Sigmoid colon (tissue), 7 donors: Measurements from ENCODE around the gene TMOD1. TPM values are rescaled to one million over a fixed set of nuclear protein-coding genes. Genes with fewer than 3 reads are reported as not detected.

Source experiments
- DNase-seq: peaks from one replicate; pipeline ENCODE4 v3.0.0-alpha.2; 2019
- H3K27ac ChIP-seq, 4 donors: fragments of 200-600 bp; sonication (generic); one replicate each; pipeline ENCODE4 v1.5.1; 2016 to 2019; ENCODE audit warnings: mild to moderate bottlenecking in 1 of 4
- H3K27me3 ChIP-seq, 3 donors: fragments of 200-600 bp; sonication (generic); one replicate each; pipeline ENCODE4 v1.5.1; 2019; ENCODE audit warnings: mild to moderate bottlenecking in 1 of 3
- H3K36me3 ChIP-seq, 4 donors: fragments of 200-600 bp; sonication (generic); one replicate each; pipeline ENCODE4 v1.5.1; 2016 to 2019
- H3K4me1 ChIP-seq, 4 donors: fragments of 200-600 bp; sonication (generic); one replicate each; pipeline ENCODE4 v1.5.1; 2017 to 2019
- H3K4me3 ChIP-seq, 4 donors: fragments of 200-600 bp; sonication (generic); one replicate each; pipeline ENCODE4 v1.5.1; 2017 to 2019; ENCODE audit warnings: mild to moderate bottlenecking in 2 of 4, moderate library complexity in 1 of 4
- H3K9me3 ChIP-seq, 4 donors: fragments of 200-600 bp in 3 of 4; sonication (generic) in 3 of 4; one replicate each; pipeline versions ENCODE4 v1.5.1 to v1.6.1; 2013 to 2019
- CTCF ChIP-seq, 4 experiments: fragments of 450-650 bp in 3 of 4; fragments of 200-600 bp in 1 of 4; IDR thresholded peaks; one replicate each; pipeline ENCODE4 v1.5.1; 2016 to 2019; ENCODE audit warnings: antibody characterized with exemption in 4 of 4, mild to moderate bottlenecking in 3 of 4, moderate library complexity in 2 of 4
- EP300 ChIP-seq, 4 donors: sonication (generic); formaldehyde crosslinking; IDR thresholded peaks; one replicate each; pipeline ENCODE4 v1.6.1; 2017; ENCODE audit warnings: antibody characterized with exemption in 4 of 4
- POLR2A ChIP-seq, 2 donors: fragments of 450-650 bp; IDR thresholded peaks; one replicate each; pipeline ENCODE4 v1.6.1; 2016; ENCODE audit warnings: antibody characterized with exemption in 2 of 2, mild to moderate bottlenecking in 2 of 2, moderate library complexity in 2 of 2
- POLR2AphosphoS5 ChIP-seq, 4 donors: sonication (generic); formaldehyde crosslinking; IDR thresholded peaks; one replicate each; pipeline ENCODE4 v1.6.1; 2017; ENCODE audit warnings: antibody characterized with exemption in 4 of 4
- WGBS, 2 donors: extraction: QIAGEN DNeasy Blood & Tissue Kit; methylation state at CpG; one replicate each; pipeline ENCODE4 v1.1.7; 2013; 5-methylcytosine and 5-hydroxymethylcytosine counted together
- intact Hi-C: fragments of 100-400 bp; cut with DNase I; formaldehyde crosslinking; loops from one replicate; pipeline ENCODE4 v1.15.1; 2023
- polyA plus RNA-seq, 3 donors: library from polyadenylated mRNA; stranded (reverse); fragments of 200-250 nt; gene quantifications; one replicate each; pipeline ENCODE4 v1.2.3, GENCODE V29; 2013
- total RNA-seq, 4 donors: library from RNA; depleted of rRNA; stranded (reverse); fragments of >200 nt; gene quantifications; one replicate each; pipeline ENCODE4 v1.1.0, GENCODE V29; 2016
- donor health status: healthy with polysubstance abuse.
- donor health status: Bipolar disorder and iron deficiency.
- donor health status: healthy.

The TMOD1 gene
- total and polyA plus RNA-seq, 7 donors = 1.6 to 56.8 (median 28.5) TPM

GRCh38 chr9:97640325-97640724, 138.9 kb downstream of the TMOD1 start:
- TF ChIP-seq EP300 (IDR thresholded peaks at IDR 0.05) = no peak
- TF ChIP-seq POLR2AphosphoS5 (IDR thresholded peaks at IDR 0.05) = no peak
- TF ChIP-seq POLR2A (IDR thresholded peaks at IDR 0.05) = no peak
- TF ChIP-seq CTCF (IDR thresholded peaks at IDR 0.05) = no peak
- Histone ChIP-seq H3K4me3 (no peak overlapping the region), H3K4me1 (peaks cover 0 to 39% (median 10%) of the 10 kb centered on the region in 4 donors), H3K9me3 (no peaks in the 10 kb centered on the region), H3K27ac (no peak overlapping the region), H3K27me3 (no peaks in the 10 kb centered on the region), H3K36me3 (peaks cover 0 to 36% (median 3%) of the 10 kb centered on the region in 4 donors)
- intact Hi-C loops = no loop called here
- 88 to 89% methylated on average over 2 of the region's 2 CpGs for WGBS, 2 donors
- DNase-seq = no peak

GRCh38 chr9:97645720-97646119, 144.3 kb downstream of the TMOD1 start:
- no peaks in the 10 kb centered on the region for H3K9me3 ChIP-seq
- peaks cover 6 to 86% (median 23%) of the 10 kb centered on the region in 4 donors for H3K36me3 ChIP-seq
- intact Hi-C loops = no loop called here

GRCh38 chr9:97647996-97648395, 146.5 kb downstream of the TMOD1 start:
- TF ChIP-seq EP300 (IDR thresholded peaks at IDR 0.05) (no peak), CTCF (IDR thresholded peaks at IDR 0.05) (no peak), POLR2A (IDR thresholded peaks at IDR 0.05) (no peak), POLR2AphosphoS5 (IDR thresholded peaks at IDR 0.05) (no peak)
- intact Hi-C loops = no loop called here
- Histone ChIP-seq H3K27ac (no peak overlapping the region), H3K9me3 (no peaks in the 10 kb centered on the region), H3K36me3 (peaks cover 6 to 90% (median 27%) of the 10 kb centered on the region in 4 donors), H3K4me1 (no peaks in the 10 kb centered on the region), H3K27me3 (no peaks in the 10 kb centered on the region), H3K4me3 (no peak overlapping the region)
- 94 to 96% methylated on average over 5 of the region's 5 CpGs for WGBS, 2 donors
- DNase-seq = no peak

More at GRCh38 chr9:97645720-97646119, 144.3 kb downstream of the TMOD1 start:
- DNase-seq = no peak
- H3K4me3 ChIP-seq = no peak overlapping the region
- H3K4me1 ChIP-seq = no peaks in the 10 kb centered on the region
- no peak overlapping the region for H3K27ac ChIP-seq
- no peaks in the 10 kb centered on the region for H3K27me3 ChIP-seq
- TF ChIP-seq POLR2A (IDR thresholded peaks at IDR 0.05) (no peak), POLR2AphosphoS5 (IDR thresholded peaks at IDR 0.05) (no peak), EP300 (IDR thresholded peaks at IDR 0.05) (no peak)

Other genes starting within 250 kb of the TMOD1 start
- 10 to 100 TPM in 1 of 4 donors, 1 to 10 TPM in 3; 4.8 to 11.9 (median 6.9) TPM for gene CCDC180, start 194.0 kb upstream of the TMOD1 start, total RNA-seq
- gene CCDC180, start 194.0 kb upstream of the TMOD1 start, polyA plus RNA-seq = 1 to 10 TPM in 2 of 3 donors, not detected in 1; 1.4 to 3.5 TPM
- 10 to 100 TPM; 10.5 to 20.9 (median 15.3) TPM for gene TDRD7, start 89.6 kb upstream of the TMOD1 start, total RNA-seq
- 10 to 100 TPM; 15.5 to 25.7 (median 19.2) TPM for gene TDRD7, start 89.6 kb upstream of the TMOD1 start, polyA plus RNA-seq
- gene TSTD2, start 131.7 kb downstream of the TMOD1 start, total RNA-seq = 10 to 100 TPM; 15.5 to 31.2 (median 24.9) TPM
- 10 to 100 TPM in 1 of 3 donors, 1 to 10 TPM in 2; 8.4 to 12.5 (median 10.0) TPM for gene TSTD2, start 131.7 kb downstream of the TMOD1 start, polyA plus RNA-seq
- gene NCBP1, start 132.2 kb downstream of the TMOD1 start, total RNA-seq = 10 to 100 TPM; 13.9 to 20.2 (median 18.7) TPM
- gene NCBP1, start 132.2 kb downstream of the TMOD1 start, polyA plus RNA-seq = 10 to 100 TPM in 2 of 3 donors, 1 to 10 TPM in 1; 7.8 to 15.9 (median 12.5) TPM
- 10 to 100 TPM; 21.7 to 33.2 (median 31.2) TPM for gene XPA, start 195.7 kb downstream of the TMOD1 start, total RNA-seq
- 10 to 100 TPM in 2 of 3 donors, 1 to 10 TPM in 1; 8.8 to 16.2 (median 12.5) TPM for gene XPA, start 195.7 kb downstream of the TMOD1 start, polyA plus RNA-seq